ENCODE data around the gene STRA6.

Gene STRA6

GRCh38 chr15:74200412-74200815 lies 2.2 kb downstream of the STRA6 start:
- peak; percentile 80 for DNase-seq (ENCODE audit: low read depth)
- no peak overlapping the region for H3K4me3 ChIP-seq (ENCODE audit: low read length)
- no peak for TF ChIP-seq CTCF (conservative IDR thresholded peaks at IDR 0.05; ENCODE audit: low read length)

DNA sequence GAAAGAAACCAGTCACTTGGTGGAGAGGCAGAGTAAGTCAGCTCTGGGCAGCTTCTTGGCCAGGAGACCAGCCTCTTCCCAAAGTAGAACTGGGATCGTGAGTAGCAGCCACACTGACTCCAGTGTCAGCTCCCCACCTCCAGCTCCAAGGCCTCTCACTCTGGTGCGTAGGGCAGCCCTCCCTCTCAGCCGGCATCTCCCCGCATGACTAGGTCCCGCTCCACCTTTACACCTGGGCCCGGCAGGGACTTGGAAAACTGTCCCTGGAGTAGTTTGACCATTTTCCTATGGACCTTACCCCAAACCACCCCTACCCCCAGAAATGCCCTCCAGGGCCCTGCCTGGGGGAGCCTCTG lies 3.3 kb downstream of the STRA6 start:
- no peak for DNase-seq (ENCODE audit: low read depth)
- TF ChIP-seq CTCF (conservative IDR thresholded peaks at IDR 0.05; ENCODE audit: low read length) = no peak
- H3K4me3 ChIP-seq (ENCODE audit: low read length) = no peak overlapping the region

- no peak for DNase-seq (ENCODE audit: low read depth)
- no peak for TF ChIP-seq CTCF (conservative IDR thresholded peaks at IDR 0.05; ENCODE audit: low read length)
- no peak overlapping the region for H3K4me3 ChIP-seq (ENCODE audit: low read length)
Measured at GRCh38 chr15:74197176-74197965, 5.2 kb downstream of the STRA6 start.

GRCh38 chr15:74196175-74196574 lies 6.4 kb downstream of the STRA6 start:
- DNase-seq (ENCODE audit: low read depth) = peak; percentile 97
- H3K4me3 ChIP-seq (ENCODE audit: low read length) = no peak overlapping the region
- no peak for TF ChIP-seq CTCF (conservative IDR thresholded peaks at IDR 0.05; ENCODE audit: low read length)

DNA sequence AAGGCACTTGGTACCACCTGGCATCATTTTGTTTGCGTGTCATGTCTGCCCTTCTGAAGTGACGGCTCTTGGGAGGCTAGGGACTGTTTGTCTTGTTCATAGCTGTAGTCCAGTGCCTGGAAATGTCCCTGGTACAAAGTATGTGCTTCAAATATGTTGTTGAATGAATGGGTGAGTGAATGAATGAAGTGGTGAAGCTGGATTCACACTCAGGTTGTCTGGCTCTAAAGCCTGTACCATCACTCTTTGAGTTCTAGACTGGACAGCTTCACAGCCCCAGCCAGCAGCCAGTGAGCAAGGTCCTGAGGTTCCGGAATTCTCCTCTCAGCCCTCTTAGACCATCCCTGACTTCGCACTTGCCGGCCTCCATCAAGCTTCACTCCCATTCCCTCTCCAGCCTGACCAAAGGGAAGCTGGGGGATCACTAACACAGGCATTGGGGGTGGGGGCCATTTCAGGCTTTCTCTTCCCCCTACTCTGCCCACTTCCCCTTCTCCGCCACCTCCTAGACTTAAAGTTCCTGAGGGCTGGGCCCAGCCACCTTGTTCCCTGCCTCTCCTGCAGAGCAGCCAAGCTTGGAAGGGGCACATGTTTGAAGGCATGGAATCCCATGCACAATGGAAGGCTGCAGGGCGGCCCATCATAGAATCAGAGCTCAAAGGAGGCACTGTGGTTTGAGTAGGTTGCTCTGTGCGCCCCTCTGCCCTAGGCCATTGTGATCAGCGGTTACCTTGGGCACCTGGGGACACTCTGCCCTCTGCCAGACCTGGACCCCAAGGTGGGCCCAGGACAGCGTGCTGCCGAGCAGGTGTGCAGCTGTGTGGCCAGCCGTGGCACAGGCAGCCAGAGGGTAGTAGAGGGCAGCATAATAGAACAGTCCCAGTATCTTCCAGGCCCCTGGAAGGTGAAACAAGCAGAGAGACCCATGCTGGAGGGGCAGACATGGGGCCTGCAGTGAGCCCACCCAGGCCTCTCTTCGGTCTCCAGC lies 7.7 kb downstream of the STRA6 start:
- no peak for DNase-seq (ENCODE audit: low read depth)
- no peak overlapping the region for H3K4me3 ChIP-seq (ENCODE audit: low read length)
- TF ChIP-seq CTCF (conservative IDR thresholded peaks at IDR 0.05; ENCODE audit: low read length) = no peak

- no peak for DNase-seq (ENCODE audit: low read depth)
- H3K4me3 ChIP-seq (ENCODE audit: low read length) = no peak overlapping the region
- no peak for TF ChIP-seq CTCF (conservative IDR thresholded peaks at IDR 0.05; ENCODE audit: low read length)
Measured at GRCh38 chr15:74193905-74194304, 8.7 kb downstream of the STRA6 start.
